MM.1S (cell line): Measurements from ENCODE around the gene DEDD.

Experiments used
- CTCF ChIP-seq: fragments of 300-600 bp; sonication (generic); IDR thresholded peaks from 2 replicates; pipeline ENCODE4 v1.5.1; 2016; ENCODE audit warnings: antibody characterized with exemption, low read length, mixed read lengths
- EZH2 ChIP-seq: fragments of 300-600 bp; sonication (generic); optimal IDR thresholded peaks from 2 replicates; pipeline ENCODE3; 2017; ENCODE audit warnings: low read depth, mild to moderate bottlenecking, antibody characterized with exemption, low read length, mixed read lengths
- EZH2phosphoT487 ChIP-seq: fragments of 300-600 bp; sonication (generic); IDR thresholded peaks from 2 replicates; pipeline ENCODE4 v1.6.1; 2018; ENCODE audit warnings: antibody characterized with exemption, low read length

- TF ChIP-seq CTCF, result peak; percentile 56
- TF ChIP-seq EZH2, result no peak
- TF ChIP-seq EZH2phosphoT487, result no peak
Observed at GRCh38 chr1:161139766-161140165, 7.3 kb upstream of the DEDD start.
